Activated CD8-positive, alpha-beta T cell treated with anti-CD3 and anti-CD28 coated beads for 36 hours (primary cell): ENCODE measurements around the gene MAPK8IP3. TPM values are rescaled to one million over a fixed set of nuclear protein-coding genes. Genes with fewer than 3 reads are reported as not detected.

Source experiments
- ATAC-seq: fragments of 200-7000 bp; cut with Tn5 transposase; one replicate; pipeline ENCODE4 v1.10.0; 2021; ENCODE audit warnings: mild to moderate bottlenecking, moderate library complexity
- CTCF ChIA-PET: fragments of 350-600 bp; sonication (Branson Sonifier 250); formaldehyde crosslinking; loops from one replicate; lab custom pipeline; 2021; ENCODE audit warnings: antibody characterized with exemption; lab: Charles Lee
- POLR2A ChIA-PET: fragments of 350-600 bp; sonication (Branson Sonifier 250); formaldehyde crosslinking; loops from one replicate; lab custom pipeline; 2021; ENCODE audit warnings: antibody characterized with exemption; lab: Charles Lee
- DNase-seq: peaks from one replicate; pipeline ENCODE4 v3.0.0-alpha.2; 2020
- H3K27ac Mint-ChIP-seq: one replicate; pipeline ENCODE4 v1.8.0; 2021; ENCODE audit warnings: mild to moderate bottlenecking, mixed read lengths
- H3K27me3 Mint-ChIP-seq: one replicate; pipeline ENCODE4 v1.8.0; 2021; ENCODE audit warnings: mixed read lengths
- H3K36me3 Mint-ChIP-seq: one replicate; pipeline ENCODE4 v1.8.0; 2021; ENCODE audit warnings: low read depth, mixed read lengths
- H3K4me1 Mint-ChIP-seq: one replicate; pipeline ENCODE4 v1.8.0; 2021; ENCODE audit warnings: low read depth, mixed read lengths
- H3K4me3 Mint-ChIP-seq: one replicate; pipeline ENCODE4 v1.8.0; 2021; ENCODE audit warnings: mild to moderate bottlenecking, moderate library complexity, mixed read lengths
- H3K9me3 Mint-ChIP-seq: one replicate; pipeline ENCODE4 v1.8.0; 2021; ENCODE audit warnings: mixed read lengths
- CTCF ChIP-seq: fragments of 200-600 bp; IDR thresholded peaks from one replicate; pipeline ENCODE4 v1.8.0; 2022; ENCODE audit warnings: antibody characterized with exemption, mild to moderate bottlenecking
- intact Hi-C: fragments of 100-400 bp; cut with micrococcal nuclease; formaldehyde crosslinking; loops from one replicate; pipeline ENCODE4 v1.10.0; 2022
- total RNA-seq, 2 experiments: library from RNA; stranded (reverse); gene quantifications; one replicate each; pipeline ENCODE4 v1.2.3, GENCODE V29; 2021

MAPK8IP3 gene
- total RNA-seq, 2 experiments from 2014 or later = 58.4 to 65.1 TPM

- ChIA-PET CTCF (no interaction called here), POLR2A (interaction anchor here (1.9 to 3.2 kb wide), 2 partner anchors 17 to 59 kb away, joined by 5 to 14 read pairs; partner anchors contain the start of genes MAPK8IP3, NUBP2 and SPSB3)
- H3K27ac Mint-ChIP-seq = no peak overlapping the region
Observed at GRCh38 chr16:1765826-1766225, 59.8 kb downstream of the MAPK8IP3 start.

DNA sequence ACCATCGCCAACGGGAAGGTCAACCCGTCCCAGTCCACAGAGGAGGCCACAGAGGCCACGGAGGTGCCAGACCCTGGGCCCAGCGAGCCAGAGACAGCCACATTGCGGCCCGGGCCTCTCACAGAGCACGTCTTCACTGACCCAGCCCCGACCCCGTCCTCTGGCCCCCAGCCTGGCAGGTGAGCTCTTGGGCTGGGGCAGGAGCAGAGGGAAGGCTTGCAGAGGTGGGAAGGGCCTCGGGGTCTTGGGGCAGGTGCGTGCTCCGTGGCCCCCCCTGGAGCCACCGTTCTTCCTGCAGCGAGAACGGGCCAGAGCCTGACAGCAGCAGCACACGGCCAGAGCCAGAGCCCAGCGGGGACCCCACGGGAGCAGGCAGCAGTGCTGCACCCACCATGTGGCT lies 60.2 kb downstream of the MAPK8IP3 start:
- POLR2A ChIA-PET = interaction anchor here (1.9 to 3.2 kb wide), 2 partner anchors 17 to 60 kb away, joined by 5 to 14 read pairs; partner anchors contain the start of genes MAPK8IP3, NUBP2 and SPSB3
- ATAC-seq = no peak
- no peaks in the 10 kb centered on the region for H3K27me3 Mint-ChIP-seq

More at GRCh38 chr16:1765826-1766225, 59.8 kb downstream of the MAPK8IP3 start:
- DNase-seq = no peak
- H3K36me3 Mint-ChIP-seq = peaks cover 7% of the 10 kb centered on the region
- intact Hi-C loops = no loop called here
- H3K4me1 Mint-ChIP-seq = peaks cover 5% of the 10 kb centered on the region
- no peaks in the 10 kb centered on the region for H3K9me3 Mint-ChIP-seq
- ATAC-seq = no peak
- TF ChIP-seq CTCF = no peak
- no peaks in the 10 kb centered on the region for H3K27me3 Mint-ChIP-seq
- no peak overlapping the region for H3K4me3 Mint-ChIP-seq

GRCh38 chr16:1766701-1767100 lies 60.7 kb downstream of the MAPK8IP3 start:
- intact Hi-C loops = no loop called here
- H3K27me3 Mint-ChIP-seq = no peaks in the 10 kb centered on the region

More for the DNA sequence above, 60.2 kb downstream of the MAPK8IP3 start:
- CTCF ChIA-PET = no interaction called here
- Mint-ChIP-seq H3K36me3 (peaks cover 4% of the 10 kb centered on the region), H3K9me3 (no peaks in the 10 kb centered on the region), H3K4me1 (peaks cover 5% of the 10 kb centered on the region), H3K4me3 (no peak overlapping the region), H3K27ac (no peak overlapping the region)
- TF ChIP-seq CTCF = no peak
- intact Hi-C loops = no loop called here
- no peak for DNase-seq

GRCh38 chr16:1767116-1767994 lies 61.4 kb downstream of the MAPK8IP3 start:
- Mint-ChIP-seq H3K27me3 (no peaks in the 10 kb centered on the region), H3K27ac (no peak overlapping the region), H3K36me3 (peaks cover 10% of the 10 kb centered on the region), H3K4me1 (peaks cover 7% of the 10 kb centered on the region), H3K4me3 (no peak overlapping the region), H3K9me3 (no peaks in the 10 kb centered on the region)
- TF ChIP-seq CTCF = no peak
- ATAC-seq = no peak
- POLR2A ChIA-PET = interaction anchor here (1.5 kb wide), 1 partner anchor 197 kb away, joined by 3 read pairs; the partner anchor contains the start of gene RPS2
- DNase-seq = no peak
- CTCF ChIA-PET = no interaction called here
- intact Hi-C loops = no loop called here

More at GRCh38 chr16:1766701-1767100, 60.7 kb downstream of the MAPK8IP3 start:
- DNase-seq (no peak), ATAC-seq (no peak)
- peaks cover 5% of the 10 kb centered on the region for H3K4me1 Mint-ChIP-seq
- POLR2A ChIA-PET = interaction anchor here (1.5 to 3.2 kb wide), 3 partner anchors 16 to 198 kb away, joined by 3 to 14 read pairs (median 5); partner anchors contain the start of genes MAPK8IP3, NUBP2, RPS2 and SPSB3
- CTCF ChIA-PET = no interaction called here
- peaks cover 3% of the 10 kb centered on the region for H3K36me3 Mint-ChIP-seq
- H3K27ac Mint-ChIP-seq = no peak overlapping the region
- H3K4me3 Mint-ChIP-seq = no peak overlapping the region
- no peaks in the 10 kb centered on the region for H3K9me3 Mint-ChIP-seq
- no peak for TF ChIP-seq CTCF
